ENCODE data around the gene TKFC. TPM values are rescaled to one million over a fixed set of nuclear protein-coding genes. Genes with fewer than 3 reads are reported as not detected.

TKFC gene
- total RNA-seq, 1 experiment from 2014 or later: 168 TPM

GRCh38 chr11:61290905-61291690 is 41.9 kb upstream of the TKFC start:
- no peaks in the 10 kb centered on the region for H3F3A ChIP-seq (ENCODE audit: insufficient read depth, low read depth)
- no peaks in the 10 kb centered on the region for H3K36me3 ChIP-seq (ENCODE audit: low read depth)
- H3K79me2 ChIP-seq (ENCODE audit: low read depth): no peaks in the 10 kb centered on the region
- no peak for DNase-seq
- no peak overlapping the region for H2AFZ ChIP-seq
- intact Hi-C loops (cut with micrococcal nuclease; ENCODE audit: unreplicated experiment): no loop called here
- no peak overlapping the region for H3K4me2 ChIP-seq
- no peak overlapping the region for H3K27ac ChIP-seq
- no TSS peak for BruUV-seq (replicated peaks)
- POLR2A ChIA-PET (ENCODE audit: unreplicated experiment): no interaction called here
- no peaks in the 10 kb centered on the region for H3K9me3 ChIP-seq (ENCODE audit: insufficient read depth, low read depth)
- H3K4me3 ChIP-seq: no peak overlapping the region
- TF ChIP-seq CTCF (conservative IDR thresholded peaks at IDR 0.05) (no peak; the same call in 1 of the 2 replicates), EZH2 (IDR thresholded peaks at IDR 0.05; ENCODE audit: low read depth) (no peak)
- CTCF ChIA-PET: no interaction called here
- 0 out of 2 replicates have a peak, but pooled peaks cover 4% of the 10 kb centered on the region for H4K20me1 ChIP-seq (ENCODE audit: insufficient read depth)
- H3K9me2 ChIP-seq (ENCODE audit: insufficient read depth): no peaks in the 10 kb centered on the region
- H3K27me3 ChIP-seq (ENCODE audit: insufficient read depth, low read depth): peaks cover 14% of the 10 kb centered on the region; the same call in 1 of the 2 replicates
- no peaks in the 10 kb centered on the region for H3K4me1 ChIP-seq (replicated peaks; ENCODE audit: insufficient read depth)

GRCh38 chr11:61292356-61292755 is 40.7 kb upstream of the TKFC start:
- Histone ChIP-seq H3K27ac (no peak overlapping the region), H4K20me1 (ENCODE audit: insufficient read depth) (0 out of 2 replicates have a peak, but pooled peaks cover 4% of the 10 kb centered on the region), H3K4me3 (no peak overlapping the region), H3K36me3 (ENCODE audit: low read depth) (no peaks in the 10 kb centered on the region), H3K4me1 (replicated peaks; ENCODE audit: insufficient read depth) (no peaks in the 10 kb centered on the region), H3K9me2 (ENCODE audit: insufficient read depth) (no peaks in the 10 kb centered on the region), H3K9me3 (ENCODE audit: insufficient read depth, low read depth) (no peaks in the 10 kb centered on the region), H2AFZ (no peak overlapping the region), H3K27me3 (ENCODE audit: insufficient read depth, low read depth) (peaks cover 14% of the 10 kb centered on the region; the same call in 1 of the 2 replicates), H3F3A (ENCODE audit: insufficient read depth, low read depth) (peaks cover 7% of the 10 kb centered on the region; the same call in 1 of the 2 replicates), H3K79me2 (ENCODE audit: low read depth) (no peaks in the 10 kb centered on the region), H3K4me2 (no peak overlapping the region)
- ChIA-PET CTCF (no interaction called here), POLR2A (ENCODE audit: unreplicated experiment) (no interaction called here)
- no TSS peak for BruUV-seq (replicated peaks)
- DNase-seq: no peak
- TF ChIP-seq EZH2 (IDR thresholded peaks at IDR 0.05; ENCODE audit: low read depth): no peak
- no peak for TF ChIP-seq CTCF (conservative IDR thresholded peaks at IDR 0.05)
- intact Hi-C loops (cut with micrococcal nuclease; ENCODE audit: unreplicated experiment): no loop called here

GRCh38 chr11:61293867-61294716 is 38.9 kb upstream of the TKFC start:
- H3K27me3 ChIP-seq (ENCODE audit: insufficient read depth, low read depth): peaks cover 14% of the 10 kb centered on the region; the same call in 1 of the 2 replicates
- peak overlapping the region; percentile 79 for H3K4me2 ChIP-seq
- no TSS peak for BruUV-seq (replicated peaks)
- CTCF ChIA-PET: no interaction called here
- H4K20me1 ChIP-seq (ENCODE audit: insufficient read depth): 0 out of 2 replicates have a peak, but pooled peaks cover 4% of the 10 kb centered on the region
- no peaks in the 10 kb centered on the region for H3K4me1 ChIP-seq (replicated peaks; ENCODE audit: insufficient read depth)
- peak overlapping the region; percentile 74; the same call in 1 of the 2 replicates for H2AFZ ChIP-seq
- H3K9me2 ChIP-seq (ENCODE audit: insufficient read depth): no peaks in the 10 kb centered on the region
- H3K9me3 ChIP-seq (ENCODE audit: insufficient read depth, low read depth): no peaks in the 10 kb centered on the region
- H3K27ac ChIP-seq: no peak overlapping the region
- TF ChIP-seq CTCF (conservative IDR thresholded peaks at IDR 0.05) (no peak), EZH2 (IDR thresholded peaks at IDR 0.05; ENCODE audit: low read depth) (no peak)
- intact Hi-C loops (cut with micrococcal nuclease; ENCODE audit: unreplicated experiment): no loop called here
- peaks cover 13% of the 10 kb centered on the region; the same call in 1 of the 2 replicates for H3F3A ChIP-seq (ENCODE audit: insufficient read depth, low read depth)
- POLR2A ChIA-PET (ENCODE audit: unreplicated experiment): interaction anchor here (0.6 kb wide), 1 partner anchor 15 kb away, joined by 3 read pairs; no protein-coding TSS in a partner anchor
- no peaks in the 10 kb centered on the region; the same call in 1 of the 2 replicates for H3K36me3 ChIP-seq (ENCODE audit: low read depth)
- DNase-seq: peak in 1 of 2 experiments; percentile 25
- peak overlapping the region; percentile 45 for H3K4me3 ChIP-seq
- H3K79me2 ChIP-seq (ENCODE audit: low read depth): no peaks in the 10 kb centered on the region

Measured in PC-9 (cell line).